NCI-H510A (cell line): ENCODE data around the gene SLF2.
"Not testable (repeated sequence)": the region's sequence is repeated elsewhere in the genome, so short reads cannot be mapped to it uniquely, and the experiment has no call there.

Source experiments
- DNase-seq: peaks from one replicate; lab custom pipeline; 2025; lab: John Stamatoyannopoulos, UW

Gene SLF2

GRCh38 chr10:100878291-100878910 lies 34.4 kb upstream of the SLF2 start:
- no peak for DNase-seq

- no peak for DNase-seq
Measured at GRCh38 chr10:100879741-100880360, 32.9 kb upstream of the SLF2 start.

- no peak for DNase-seq
Measured at GRCh38 chr10:100881556-100882213, 31.1 kb upstream of the SLF2 start.

GRCh38 chr10:100882252-100882651 lies 30.5 kb upstream of the SLF2 start:
- DNase-seq = no peak

- no peak for DNase-seq
Measured at GRCh38 chr10:100882671-100883311, 30.0 kb upstream of the SLF2 start.

GRCh38 chr10:100883312-100883821 lies 29.4 kb upstream of the SLF2 start:
- no peak for DNase-seq

- DNase-seq = not testable (repeated sequence)
Measured at GRCh38 chr10:100885611-100886010, 27.2 kb upstream of the SLF2 start.

- DNase-seq = no peak
Measured at GRCh38 chr10:100886091-100886490, 26.7 kb upstream of the SLF2 start.

GRCh38 chr10:100886521-100886920 lies 26.2 kb upstream of the SLF2 start:
- DNase-seq = no peak

- no peak for DNase-seq
Measured at GRCh38 chr10:100886963-100887362, 25.8 kb upstream of the SLF2 start.

GRCh38 chr10:100887761-100888296 lies 24.9 kb upstream of the SLF2 start:
- DNase-seq = no peak

GRCh38 chr10:100888957-100889356 lies 23.8 kb upstream of the SLF2 start:
- DNase-seq = no peak

GRCh38 chr10:100889546-100889945 lies 23.2 kb upstream of the SLF2 start:
- no peak for DNase-seq

GRCh38 chr10:100890141-100890672 lies 22.6 kb upstream of the SLF2 start:
- no peak for DNase-seq

GRCh38 chr10:100890673-100891317 lies 22.0 kb upstream of the SLF2 start:
- no peak for DNase-seq

GRCh38 chr10:100894033-100894432 lies 18.7 kb upstream of the SLF2 start:
- DNase-seq = no peak

GRCh38 chr10:100894589-100895294 lies 18.0 kb upstream of the SLF2 start:
- no peak for DNase-seq

- DNase-seq = no peak
Measured at GRCh38 chr10:100895346-100895745, 17.4 kb upstream of the SLF2 start.

GRCh38 chr10:100895896-100896295 lies 16.9 kb upstream of the SLF2 start:
- DNase-seq = no peak

- no peak for DNase-seq
Measured at GRCh38 chr10:100896876-100897461, 15.8 kb upstream of the SLF2 start.

GRCh38 chr10:100897976-100898375 lies 14.8 kb upstream of the SLF2 start:
- DNase-seq = no peak
